Esophagus (tissue), 2 donors: ENCODE measurements around the gene LAMA2. TPM values are rescaled to one million over a fixed set of nuclear protein-coding genes. Genes with fewer than 3 reads are reported as not detected.

ENCODE experiments used
- H3K27ac ChIP-seq, 2 donors: one replicate each; pipeline ENCODE4 v1.5.1; 2013; ENCODE audit warnings: low read depth in 2 of 2, mild to moderate bottlenecking in 2 of 2, inconsistent platforms in 1 of 2, low read length in 1 of 2, moderate library complexity in 1 of 2
- H3K27me3 ChIP-seq, 2 donors: one replicate each; pipeline ENCODE4 v1.6.1; 2013; ENCODE audit warnings: low read length in 2 of 2, control low read depth in 1 of 2, mild to moderate bottlenecking in 1 of 2; ENCODE audit not compliant: insufficient read depth in 2 of 2, control insufficient read depth in 1 of 2
- H3K36me3 ChIP-seq, 2 donors: one replicate each; pipeline ENCODE4 v1.6.1; 2013; ENCODE audit warnings: low read length in 1 of 2; ENCODE audit not compliant: control insufficient read depth in 2 of 2, insufficient read depth in 2 of 2
- H3K4me1 ChIP-seq, 2 donors: one replicate each; pipeline ENCODE4 v1.6.1; 2013; ENCODE audit warnings: low read length in 1 of 2; ENCODE audit not compliant: control insufficient read depth in 2 of 2, insufficient read depth in 2 of 2
- H3K4me3 ChIP-seq, 2 donors: one replicate each; pipeline ENCODE4 v1.5.1; 2013; ENCODE audit warnings: low read length in 2 of 2, mild to moderate bottlenecking in 2 of 2, low read depth in 1 of 2, moderate library complexity in 1 of 2
- H3K9me3 ChIP-seq, 2 donors: one replicate each; pipeline ENCODE4 v1.6.1; 2013; ENCODE audit warnings: mild to moderate bottlenecking in 2 of 2, low read depth in 1 of 2, low read length in 1 of 2, moderate library complexity in 1 of 2; ENCODE audit not compliant: control insufficient read depth in 2 of 2, insufficient read depth in 1 of 2
- WGBS, 2 donors: extraction: QIAGEN DNeasy Blood & Tissue Kit; methylation state at CpG; one replicate each; pipeline ENCODE4 v1.1.7; 2013; 5-methylcytosine and 5-hydroxymethylcytosine counted together
- polyA plus RNA-seq, 2 donors: library from polyadenylated mRNA; stranded (reverse); fragments of 200-250 nt; gene quantifications; one replicate each; pipeline ENCODE4 v1.2.3, GENCODE V29; 2013
- donor health status: healthy with polysubstance abuse.
- donor health status: Bipolar disorder and iron deficiency.

Gene LAMA2
- polyA plus RNA-seq, 2 donors, result 0.67 to 2.7 TPM

DNA sequence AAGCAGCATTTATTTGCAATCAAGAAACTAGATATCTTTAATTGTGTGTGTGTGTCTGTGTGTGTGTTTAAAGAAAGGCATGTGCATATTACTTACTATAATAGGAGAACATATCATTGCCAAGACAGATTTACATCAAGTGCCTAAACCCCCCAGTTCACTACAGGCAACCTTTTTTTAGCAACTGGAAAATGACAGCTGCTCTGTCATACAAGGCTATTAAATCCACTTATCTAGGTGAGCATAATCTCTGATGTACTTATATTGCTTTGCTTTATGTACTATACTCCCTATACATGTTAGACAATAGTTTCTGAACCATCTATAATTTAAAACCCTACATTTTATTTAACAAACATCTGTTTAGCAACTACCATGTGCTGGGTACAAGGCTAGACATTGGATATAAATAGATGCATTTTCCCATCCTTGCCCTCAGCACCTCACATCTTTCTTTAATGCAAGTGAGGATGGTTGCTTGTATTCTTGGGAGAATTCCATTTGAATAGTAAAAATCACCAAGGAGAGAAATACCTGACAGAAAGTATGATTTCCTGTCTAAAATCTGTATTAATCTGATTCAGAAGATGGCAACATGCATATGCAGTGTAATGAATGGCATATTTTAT is 398.3 kb downstream of the LAMA2 start:
- no peak overlapping the region for H3K27ac ChIP-seq
- no peaks in the 10 kb centered on the region for H3K36me3 ChIP-seq
- no peaks in the 10 kb centered on the region for H3K27me3 ChIP-seq
- H3K9me3 ChIP-seq, result no peaks in the 10 kb centered on the region
- H3K4me1 ChIP-seq, result peaks cover 0 to 2% of the 10 kb centered on the region in 2 donors
- H3K4me3 ChIP-seq, result no peak overlapping the region

DNA sequence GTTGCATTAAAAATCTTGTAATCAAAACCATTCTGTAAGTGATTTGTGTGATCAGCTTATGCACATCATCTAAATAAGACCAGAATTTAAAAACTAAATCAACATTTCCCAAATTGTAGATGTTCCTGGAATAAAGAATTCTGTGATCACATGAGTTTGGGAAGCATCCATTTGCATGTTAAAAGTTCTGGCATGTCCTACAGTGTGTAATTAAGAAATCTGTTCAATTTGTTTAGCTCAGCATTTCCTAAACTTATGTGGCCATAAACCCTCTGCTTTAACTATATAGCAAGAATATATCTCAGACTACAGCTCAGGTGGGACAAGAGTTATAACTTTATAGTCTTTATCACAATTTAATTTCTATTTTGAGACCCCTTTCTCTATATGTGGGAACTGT is 399.1 kb downstream of the LAMA2 start:
- H3K27ac ChIP-seq, result no peak overlapping the region
- no peaks in the 10 kb centered on the region for H3K9me3 ChIP-seq
- no peaks in the 10 kb centered on the region for H3K36me3 ChIP-seq
- no peaks in the 10 kb centered on the region for H3K27me3 ChIP-seq
- peaks cover 0 to 2% of the 10 kb centered on the region in 2 donors for H3K4me1 ChIP-seq
- H3K4me3 ChIP-seq, result no peak overlapping the region

DNA sequence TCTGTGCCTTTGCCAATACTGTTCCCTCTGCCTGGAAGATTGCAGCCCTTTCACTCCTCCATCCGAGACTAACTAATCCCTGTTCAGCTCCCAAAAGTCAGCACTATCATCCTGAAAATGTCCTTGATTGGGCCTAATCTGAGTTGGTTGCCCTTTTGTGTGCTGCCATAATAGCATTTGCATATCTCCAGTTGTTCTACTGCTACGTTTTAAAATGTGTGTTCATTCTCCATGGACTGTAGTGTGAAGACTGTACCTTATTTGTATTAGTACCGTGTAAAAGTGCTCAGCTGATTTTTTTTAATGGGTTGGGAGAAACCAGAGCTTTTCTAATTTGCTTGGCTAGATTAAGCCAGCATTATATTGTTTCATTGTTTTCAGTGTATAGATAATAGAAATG is 401.3 kb downstream of the LAMA2 start:
- Histone ChIP-seq H3K9me3 (no peaks in the 10 kb centered on the region), H3K36me3 (no peaks in the 10 kb centered on the region), H3K4me1 (peaks cover 0 to 2% of the 10 kb centered on the region in 2 donors), H3K27ac (no peak overlapping the region), H3K4me3 (no peak overlapping the region), H3K27me3 (no peaks in the 10 kb centered on the region)
- WGBS, 2 donors, result 77 to 80% methylated on average over 3 of the region's 3 CpGs

DNA sequence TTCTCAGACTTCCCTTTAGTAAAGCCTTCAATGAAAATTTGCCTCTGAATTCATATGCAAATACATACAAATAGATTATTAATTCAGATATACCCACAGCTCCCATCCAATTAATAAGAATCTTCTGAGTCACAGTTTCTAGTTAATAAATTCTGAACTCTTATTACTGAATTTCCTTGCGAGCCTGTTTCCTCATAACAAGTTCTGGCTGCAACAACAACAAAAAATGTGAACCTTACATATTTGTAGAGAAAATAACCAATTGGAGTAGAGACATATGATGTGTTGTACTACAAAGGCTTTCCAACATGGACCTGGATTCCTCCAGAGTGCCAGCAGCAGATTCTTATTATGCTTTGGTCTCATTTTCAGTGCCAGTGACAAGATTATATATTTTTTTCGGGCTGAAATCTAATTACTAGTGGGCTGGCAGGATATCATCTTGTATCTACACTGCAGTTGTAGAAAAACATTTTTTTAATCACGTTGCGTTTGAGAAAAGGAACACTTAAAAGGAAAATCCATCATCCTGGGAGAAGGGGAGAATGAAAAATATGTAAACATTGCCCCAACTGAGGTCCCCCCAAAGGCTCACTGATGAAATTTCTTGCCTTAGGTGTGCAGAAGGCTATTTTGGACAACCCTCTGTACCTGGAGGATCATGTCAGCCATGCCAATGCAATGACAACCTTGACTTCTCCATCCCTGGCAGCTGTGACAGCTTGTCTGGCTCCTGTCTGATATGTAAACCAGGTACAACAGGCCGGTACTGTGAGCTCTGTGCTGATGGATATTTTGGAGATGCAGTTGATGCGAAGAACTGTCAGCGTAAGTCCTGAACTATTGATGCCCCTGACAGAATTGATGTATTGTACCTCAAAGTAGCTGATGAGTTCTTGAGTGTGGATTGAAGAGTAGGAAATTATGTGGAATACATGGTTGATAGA is 404.6 kb downstream of the LAMA2 start:
- WGBS, 2 donors, result 79 to 86% methylated on average over 7 of the region's 7 CpGs
- Histone ChIP-seq H3K4me3 (no peak overlapping the region), H3K36me3 (no peaks in the 10 kb centered on the region)

DNA sequence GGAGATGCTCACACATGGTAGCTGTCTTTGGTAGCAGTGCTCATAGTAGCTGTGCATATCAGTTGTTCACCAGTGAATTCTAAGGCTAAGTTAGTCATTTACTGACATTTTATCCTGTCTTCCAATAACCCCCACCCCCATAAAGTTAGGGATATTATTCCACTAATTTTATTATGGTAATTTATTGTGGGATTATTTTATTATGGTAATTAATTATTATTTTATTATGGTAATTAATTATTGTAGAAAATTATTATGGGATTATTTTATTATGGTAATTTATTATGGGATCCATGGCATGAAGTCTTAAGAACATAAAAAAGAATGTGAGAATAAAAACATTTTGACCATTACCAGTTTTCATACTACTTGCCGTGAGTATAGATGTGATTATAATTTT is 406.5 kb downstream of the LAMA2 start:
- H3K9me3 ChIP-seq, result no peaks in the 10 kb centered on the region
- H3K36me3 ChIP-seq, result no peaks in the 10 kb centered on the region
- no peaks in the 10 kb centered on the region for H3K4me1 ChIP-seq
- no peaks in the 10 kb centered on the region for H3K27me3 ChIP-seq
- 97 to 98% methylated on average over 1 of the region's 1 CpG for WGBS, 2 donors
- no peak overlapping the region for H3K4me3 ChIP-seq
- no peak overlapping the region for H3K27ac ChIP-seq

More for the DNA sequence above, 404.6 kb downstream of the LAMA2 start:
- Histone ChIP-seq H3K4me1 (no peaks in the 10 kb centered on the region), H3K27me3 (no peaks in the 10 kb centered on the region), H3K9me3 (no peaks in the 10 kb centered on the region), H3K27ac (no peak overlapping the region)

DNA sequence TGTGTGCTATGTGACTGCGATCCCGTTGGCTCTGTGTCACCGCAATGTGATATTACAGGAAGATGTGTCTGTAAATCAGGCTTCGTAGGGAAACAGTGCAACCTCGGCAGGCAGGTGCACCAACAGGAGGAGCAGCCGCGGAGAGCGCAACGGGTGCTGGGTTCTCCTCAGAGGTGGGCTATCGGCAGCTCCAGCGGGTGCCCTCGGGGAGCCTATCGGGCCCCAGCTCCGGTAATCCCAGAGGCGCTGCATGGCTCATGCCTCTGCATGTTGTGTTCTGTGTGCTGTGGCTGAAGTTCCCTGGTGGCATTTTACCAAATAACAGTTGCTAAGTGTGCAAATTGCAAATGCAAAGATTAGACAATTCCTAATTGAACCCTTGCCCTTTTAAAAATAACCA is 409.9 kb downstream of the LAMA2 start:
- Histone ChIP-seq H3K4me3 (no peak overlapping the region), H3K4me1 (no peaks in the 10 kb centered on the region), H3K36me3 (no peaks in the 10 kb centered on the region), H3K9me3 (no peaks in the 10 kb centered on the region), H3K27me3 (no peaks in the 10 kb centered on the region), H3K27ac (no peak overlapping the region)
- 89 to 91% methylated on average over 15 of the region's 15 CpGs for WGBS, 2 donors

DNA sequence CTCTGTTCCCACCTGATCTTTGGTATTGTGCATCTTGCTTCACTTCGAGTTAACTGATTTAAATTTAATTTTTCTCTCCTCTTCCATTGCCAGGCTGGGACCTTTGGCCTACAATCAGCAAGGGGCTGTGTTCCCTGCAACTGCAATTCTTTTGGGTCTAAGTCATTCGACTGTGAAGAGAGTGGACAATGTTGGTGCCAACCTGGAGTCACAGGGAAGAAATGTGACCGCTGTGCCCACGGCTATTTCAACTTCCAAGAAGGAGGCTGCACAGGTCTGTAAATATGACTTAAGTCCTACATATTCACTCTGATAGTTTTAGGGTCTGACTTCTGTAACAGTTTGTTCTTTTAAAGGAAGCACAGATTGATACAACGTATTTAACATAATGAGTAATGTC is 414.7 kb downstream of the LAMA2 start:
- Histone ChIP-seq H3K4me1 (no peaks in the 10 kb centered on the region), H3K4me3 (no peak overlapping the region), H3K27ac (no peak overlapping the region), H3K27me3 (no peaks in the 10 kb centered on the region), H3K9me3 (no peaks in the 10 kb centered on the region), H3K36me3 (no peaks in the 10 kb centered on the region)
- 83 to 84% methylated on average over 5 of the region's 5 CpGs for WGBS, 2 donors

DNA sequence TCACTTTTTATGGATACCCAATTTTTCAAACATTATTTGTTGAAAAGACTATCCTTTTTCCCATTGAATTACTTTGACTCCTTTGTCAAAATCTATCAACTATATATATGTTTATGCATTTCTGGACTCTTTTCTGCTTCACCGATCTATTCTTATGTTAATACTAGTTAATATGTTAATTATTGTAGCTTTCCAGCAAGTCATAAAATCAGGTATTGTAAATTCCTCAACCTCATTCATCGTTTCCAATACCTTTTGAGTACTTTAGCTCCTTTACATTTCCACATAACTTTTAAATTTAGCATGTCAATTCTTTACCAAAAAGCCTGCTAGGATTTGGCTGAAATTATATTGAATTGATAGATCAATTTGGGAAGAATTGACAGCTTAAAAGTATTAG is 419.7 kb downstream of the LAMA2 start:
- H3K36me3 ChIP-seq, result no peaks in the 10 kb centered on the region
- WGBS, 2 donors, result 77 to 81% methylated on average over 2 of the region's 2 CpGs
- no peaks in the 10 kb centered on the region for H3K4me1 ChIP-seq
- H3K27ac ChIP-seq, result no peak overlapping the region
- H3K4me3 ChIP-seq, result no peak overlapping the region
- no peaks in the 10 kb centered on the region for H3K27me3 ChIP-seq
- no peaks in the 10 kb centered on the region for H3K9me3 ChIP-seq

DNA sequence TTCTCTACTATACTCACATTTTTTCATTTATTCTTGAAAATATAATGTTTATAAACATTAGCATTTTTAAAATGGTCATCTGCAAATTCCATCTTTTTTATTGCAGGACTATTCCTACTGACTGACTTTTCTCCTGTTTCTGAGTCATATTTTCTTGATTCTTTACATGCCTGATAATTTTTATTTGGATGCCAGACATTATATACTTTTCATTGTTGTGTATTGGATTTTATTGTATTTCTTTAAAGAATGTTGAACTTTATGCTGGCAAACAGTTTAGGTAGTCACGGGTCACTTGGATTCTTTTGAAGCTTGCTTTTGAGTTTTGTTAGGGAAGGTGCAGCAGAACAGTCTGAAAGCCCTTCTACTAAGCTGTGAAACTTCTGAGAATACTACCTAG is 423.9 kb downstream of the LAMA2 start:
- no peaks in the 10 kb centered on the region for H3K36me3 ChIP-seq
- H3K9me3 ChIP-seq, result no peaks in the 10 kb centered on the region
- no peak overlapping the region for H3K27ac ChIP-seq
- no peaks in the 10 kb centered on the region for H3K27me3 ChIP-seq
- no peak overlapping the region for H3K4me3 ChIP-seq
- no peaks in the 10 kb centered on the region for H3K4me1 ChIP-seq
- 56 to 61% methylated on average over 1 of the region's 1 CpG for WGBS, 2 donors

DNA sequence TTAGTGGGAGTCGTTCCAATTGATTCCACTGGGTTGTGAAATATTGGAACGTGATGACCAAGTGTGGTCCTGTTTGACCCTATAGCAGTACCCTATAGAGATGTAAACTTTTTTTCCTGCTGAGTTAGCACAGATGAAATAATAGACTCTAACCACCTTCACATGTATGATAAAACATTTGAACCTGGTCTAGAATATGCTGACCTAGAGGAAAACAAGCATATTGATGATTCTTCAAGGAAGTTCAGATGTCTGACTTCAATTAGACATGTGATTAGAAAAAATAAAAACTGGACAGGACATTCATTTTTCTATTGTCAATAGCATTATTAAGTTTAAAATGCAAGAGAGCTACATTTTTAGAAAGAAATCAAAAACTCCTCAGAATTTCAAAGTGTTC is 424.9 kb downstream of the LAMA2 start:
- 63 to 69% methylated on average over 2 of the region's 2 CpGs for WGBS, 2 donors
- Histone ChIP-seq H3K27me3 (no peaks in the 10 kb centered on the region), H3K9me3 (no peaks in the 10 kb centered on the region), H3K4me3 (no peak overlapping the region), H3K27ac (no peak overlapping the region), H3K36me3 (no peaks in the 10 kb centered on the region), H3K4me1 (no peaks in the 10 kb centered on the region)
